Skeletal muscle satellite cell (primary cell): ENCODE measurements around the gene KLHDC4. TPM values are rescaled to one million over a fixed set of nuclear protein-coding genes. Genes with fewer than 3 reads are reported as not detected.
"Not testable (repeated sequence)": the region's sequence is repeated elsewhere in the genome, so short reads cannot be mapped to it uniquely, and the experiment has no call there.

Source experiments
- H3K27me3 ChIP-seq: 2 replicates; pipeline ENCODE4 v1.7.0; 2013; ENCODE audit warnings: low read length; ENCODE audit not compliant: control insufficient read depth, insufficient read depth
- H3K36me3 ChIP-seq: 2 replicates; pipeline ENCODE4 v1.7.0; 2013; ENCODE audit warnings: mild to moderate bottlenecking, control low read depth, low read length; ENCODE audit not compliant: insufficient read depth
- H3K4me1 ChIP-seq: 2 replicates; pipeline ENCODE4 v1.7.0; 2013; ENCODE audit warnings: low read length; ENCODE audit not compliant: control insufficient read depth, insufficient read depth
- H3K4me2 ChIP-seq: 2 replicates; pipeline ENCODE4 v1.7.0; 2013; ENCODE audit warnings: mild to moderate bottlenecking, low read length
- H3K4me3 ChIP-seq: 2 replicates; pipeline ENCODE4 v1.7.0; 2013; ENCODE audit warnings: low read length
- H3K9ac ChIP-seq: 2 replicates; pipeline ENCODE4 v1.7.0; 2013; ENCODE audit warnings: mild to moderate bottlenecking, low read depth, low read length, moderate library complexity
- H3K9me3 ChIP-seq: replicated peaks from 2 replicates; pipeline ENCODE4 v1.7.0; 2013; ENCODE audit warnings: mild to moderate bottlenecking, control low read depth, low read length
- total RNA-seq: library from RNA; depleted of rRNA; stranded (reverse); fragments of >200 nt; gene quantifications from 2 replicates; pipeline ENCODE4 v1.2.3, GENCODE V29; 2012; rRNA removed

Gene KLHDC4
- 19.7 and 23.3 TPM in 2 replicates for total RNA-seq

- no peaks in the 10 kb centered on the region for H3K27me3 ChIP-seq
- peak within 1 kb of the TSS; percentile 99 for H3K9ac ChIP-seq
- peaks cover 11% of the 10 kb centered on the region for H3K4me1 ChIP-seq
- H3K4me3 ChIP-seq: peak within 1 kb of the TSS; percentile 98
- H3K9me3 ChIP-seq: no peaks in the 10 kb centered on the region
- peaks cover 9% of the 10 kb centered on the region for H3K36me3 ChIP-seq
- peak within 1 kb of the TSS; percentile 90 for H3K4me2 ChIP-seq
These were observed at the start of gene KLHDC4 for GRCh38 chr16:87765776-87766484. TSS of gene KLHDC4 (minus strand) at chr16:87765986. CDS start at chr16:87765890, 96 bp downstream.

DNA sequence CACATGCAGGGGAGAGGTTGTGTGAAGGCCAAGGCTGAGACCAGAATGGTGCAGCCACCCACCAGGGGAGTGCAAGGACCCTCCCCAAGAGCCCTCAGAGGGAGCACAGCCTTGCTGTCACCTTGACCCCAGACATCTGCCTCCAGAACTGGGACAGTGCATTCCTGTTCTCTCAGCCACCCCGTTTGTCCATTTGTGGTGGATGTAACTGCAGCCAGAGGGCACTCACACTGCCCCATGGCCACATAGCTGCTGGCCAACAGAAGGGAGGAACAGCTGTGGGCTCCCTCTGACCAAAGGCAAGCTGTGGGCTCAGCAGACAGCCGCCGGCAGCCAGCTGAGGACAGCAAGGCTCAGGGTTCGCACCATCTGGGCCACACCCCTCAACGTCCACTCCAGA lies 49.8 kb upstream of the KLHDC4 start:
- Histone ChIP-seq H3K4me1 (no peaks in the 10 kb centered on the region), H3K4me3 (no peak overlapping the region), H3K9me3 (peaks cover 13% of the 10 kb centered on the region), H3K36me3 (no peaks in the 10 kb centered on the region), H3K27me3 (peaks cover 4% of the 10 kb centered on the region), H3K9ac (no peak overlapping the region), H3K4me2 (no peak overlapping the region)

DNA sequence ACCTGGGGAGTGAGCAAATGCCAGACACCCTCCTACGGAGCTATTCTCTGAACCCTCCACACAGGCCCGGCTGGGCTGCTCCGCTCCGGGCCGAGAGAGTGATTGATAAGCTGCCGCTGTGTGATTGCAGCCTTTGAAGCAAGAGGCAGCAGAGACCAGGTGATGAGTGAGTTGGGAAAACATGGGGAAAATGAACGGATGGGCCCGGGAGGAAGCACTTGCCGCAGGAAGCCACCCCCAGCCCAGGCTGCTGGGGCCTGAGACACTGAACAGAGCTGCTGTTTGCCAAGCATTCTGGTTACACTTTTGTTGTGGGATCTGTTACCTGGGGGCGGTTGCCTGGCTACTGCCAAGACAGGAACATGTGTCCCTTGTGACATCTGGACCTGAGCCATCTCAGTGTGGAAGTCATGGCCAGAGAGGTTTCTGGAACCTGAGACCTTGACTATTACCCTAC lies 46.4 kb upstream of the KLHDC4 start:
- Histone ChIP-seq H3K4me3 (no peak overlapping the region), H3K4me2 (no peak overlapping the region), H3K27me3 (peaks cover 15% of the 10 kb centered on the region), H3K9me3 (peaks cover 6% of the 10 kb centered on the region), H3K36me3 (no peaks in the 10 kb centered on the region), H3K9ac (no peak overlapping the region), H3K4me1 (peaks cover 5% of the 10 kb centered on the region)

GRCh38 chr16:87811454-87811853 lies 45.7 kb upstream of the KLHDC4 start:
- H3K9me3 ChIP-seq, H3K36me3 ChIP-seq, H3K4me3 ChIP-seq, H3K4me2 ChIP-seq, H3K9ac ChIP-seq: not testable (repeated sequence)
- Histone ChIP-seq H3K27me3 (peaks cover 15% of the 10 kb centered on the region), H3K4me1 (peaks cover 12% of the 10 kb centered on the region)

- Histone ChIP-seq H3K27me3 (peaks cover 15% of the 10 kb centered on the region), H3K9ac (no peak overlapping the region), H3K4me2 (no peak overlapping the region), H3K4me1 (peaks cover 19% of the 10 kb centered on the region), H3K9me3 (no peaks in the 10 kb centered on the region), H3K36me3 (no peaks in the 10 kb centered on the region), H3K4me3 (no peak overlapping the region)
These were observed 43.5 kb upstream of the KLHDC4 start for GRCh38 chr16:87809150-87809902.

DNA sequence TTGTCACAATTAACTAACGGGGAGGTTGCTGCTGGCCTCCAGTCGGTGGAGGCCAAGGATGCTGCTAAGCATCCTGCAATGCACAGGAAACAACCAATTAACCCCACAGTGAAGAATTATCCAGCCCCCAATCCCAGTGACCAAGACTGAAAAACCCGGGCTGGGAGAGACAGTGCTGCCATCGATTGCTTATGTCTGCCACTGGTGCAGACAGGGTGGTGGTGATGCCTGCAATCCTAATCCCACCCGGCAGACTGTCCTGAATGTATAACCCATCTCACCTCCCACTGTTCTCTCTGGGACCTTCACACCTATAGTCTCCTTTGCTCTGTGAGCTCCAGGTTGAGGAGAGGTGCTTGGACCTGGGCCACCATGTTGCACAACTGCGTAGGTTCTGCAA lies 42.3 kb upstream of the KLHDC4 start:
- Histone ChIP-seq H3K27me3 (peaks cover 15% of the 10 kb centered on the region), H3K9me3 (no peaks in the 10 kb centered on the region), H3K36me3 (no peaks in the 10 kb centered on the region), H3K4me2 (no peak overlapping the region), H3K9ac (no peak overlapping the region), H3K4me3 (no peak overlapping the region), H3K4me1 (peaks cover 19% of the 10 kb centered on the region)

- peak overlapping the region; percentile 77 for H3K4me2 ChIP-seq
- H3K4me1 ChIP-seq: peaks cover 19% of the 10 kb centered on the region
- peaks cover 11% of the 10 kb centered on the region for H3K27me3 ChIP-seq
- H3K36me3 ChIP-seq: no peaks in the 10 kb centered on the region
- H3K9me3 ChIP-seq: no peaks in the 10 kb centered on the region
- peak overlapping the region; percentile 53 for H3K4me3 ChIP-seq
- H3K9ac ChIP-seq: peak overlapping the region; percentile 42
These were observed 41.1 kb upstream of the KLHDC4 start for GRCh38 chr16:87806641-87807546.

GRCh38 chr16:87806261-87806640 lies 40.5 kb upstream of the KLHDC4 start:
- peak overlapping the region; percentile 77 for H3K4me2 ChIP-seq
- H3K9ac ChIP-seq: peak overlapping the region; percentile 42
- H3K27me3 ChIP-seq: peaks cover 11% of the 10 kb centered on the region
- no peaks in the 10 kb centered on the region for H3K36me3 ChIP-seq
- H3K9me3 ChIP-seq: no peaks in the 10 kb centered on the region
- peaks cover 19% of the 10 kb centered on the region for H3K4me1 ChIP-seq
- peak overlapping the region; percentile 53 for H3K4me3 ChIP-seq

DNA sequence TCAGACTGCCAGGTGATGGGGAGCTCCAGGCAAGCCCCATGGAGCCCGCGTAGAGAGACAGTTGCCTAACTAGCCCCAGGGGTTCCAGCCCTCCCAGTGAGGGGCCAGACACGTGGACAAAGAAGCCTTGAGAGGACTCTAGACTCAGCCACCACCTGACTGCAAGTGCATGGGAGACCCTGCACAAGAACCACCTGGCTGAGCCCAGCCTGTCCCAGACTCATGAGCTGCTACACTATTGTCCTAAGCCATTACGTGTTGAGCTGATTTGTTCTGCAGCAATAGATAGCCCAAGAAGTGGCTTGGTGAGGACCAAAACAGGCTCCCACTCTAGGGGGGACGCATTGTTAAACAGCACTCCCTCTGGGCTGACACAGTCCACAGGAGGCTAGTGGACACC lies 37.6 kb upstream of the KLHDC4 start:
- Histone ChIP-seq H3K9ac (no peak overlapping the region), H3K4me3 (no peak overlapping the region), H3K27me3 (no peaks in the 10 kb centered on the region), H3K4me1 (peaks cover 19% of the 10 kb centered on the region), H3K36me3 (no peaks in the 10 kb centered on the region), H3K9me3 (no peaks in the 10 kb centered on the region), H3K4me2 (no peak overlapping the region)

DNA sequence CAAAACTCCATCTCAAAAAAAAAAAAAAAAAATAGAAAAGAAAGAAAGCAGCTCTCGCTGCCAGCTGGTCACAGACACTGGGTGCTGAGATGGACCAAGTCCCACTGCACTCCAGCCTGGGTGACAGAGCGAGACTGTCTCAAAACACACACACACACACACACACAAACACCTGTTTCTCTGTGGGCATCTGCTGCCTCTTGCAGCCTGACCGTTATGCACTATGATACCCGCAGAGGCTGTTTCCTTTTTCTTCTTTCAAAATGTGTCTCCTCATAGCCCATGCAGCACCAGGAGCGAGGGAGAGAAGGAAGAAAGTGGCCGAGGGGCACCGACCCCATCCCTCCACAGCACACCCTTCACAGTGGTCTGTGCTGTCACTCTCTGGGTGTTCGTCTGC lies 36.9 kb upstream of the KLHDC4 start:
- no peak overlapping the region for H3K4me2 ChIP-seq
- H3K4me3 ChIP-seq: no peak overlapping the region
- H3K36me3 ChIP-seq: no peaks in the 10 kb centered on the region
- no peaks in the 10 kb centered on the region for H3K9me3 ChIP-seq
- no peak overlapping the region for H3K9ac ChIP-seq
- H3K27me3 ChIP-seq: no peaks in the 10 kb centered on the region
- H3K4me1 ChIP-seq: peaks cover 19% of the 10 kb centered on the region

DNA sequence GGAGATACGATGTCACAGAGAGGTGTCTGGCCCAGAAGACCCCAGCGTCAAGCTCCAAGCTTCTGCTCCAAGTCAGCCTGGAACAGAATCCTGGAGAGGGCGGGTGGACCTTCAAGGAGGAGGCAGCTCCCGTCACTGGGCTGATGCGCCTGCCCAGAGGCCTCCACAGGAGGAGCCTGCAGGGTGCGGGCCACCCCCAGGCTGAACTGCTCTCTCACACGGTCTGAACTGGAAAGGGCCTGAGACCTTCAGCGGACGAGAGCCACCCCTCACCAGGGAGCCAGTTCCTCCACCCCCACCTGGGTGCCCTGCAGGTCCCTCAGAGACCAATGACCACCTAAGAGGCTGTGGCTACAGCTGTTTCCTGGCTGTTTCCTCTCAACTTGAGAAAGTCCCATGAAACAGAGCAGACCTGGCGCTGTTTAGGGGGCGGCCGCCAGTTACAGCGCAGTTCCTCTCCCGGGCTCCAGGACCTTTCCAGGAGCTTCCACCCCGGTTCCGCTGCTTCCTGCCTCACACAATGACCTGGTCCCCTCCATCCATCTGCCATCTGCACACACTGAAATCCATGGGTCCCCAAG lies 36.0 kb upstream of the KLHDC4 start:
- Histone ChIP-seq H3K9ac (no peak overlapping the region), H3K27me3 (no peaks in the 10 kb centered on the region), H3K4me3 (no peak overlapping the region), H3K4me1 (peaks cover 10% of the 10 kb centered on the region), H3K36me3 (no peaks in the 10 kb centered on the region), H3K9me3 (no peaks in the 10 kb centered on the region), H3K4me2 (no peak overlapping the region)
